Lung (tissue), 12 donors: ENCODE data around the gene MAP2K7. TPM values are rescaled to one million over a fixed set of nuclear protein-coding genes. Genes with fewer than 3 reads are reported as not detected.

Source experiments
- ATAC-seq: fragments of 200-7000 bp; cut with Tn5 transposase; one replicate; pipeline ENCODE4 v1.9.1; 2020; ENCODE audit warnings: moderate number of reproducible peaks; ENCODE audit not compliant: insufficient read depth, low FRiP score
- DNase-seq, 3 donors: peaks; one replicate each; pipeline ENCODE4 v3.0.0-alpha.2; 2013 to 2017
- H3K27ac ChIP-seq, 2 donors: one replicate each; pipeline ENCODE4 v1.5.1; 2013; ENCODE audit warnings: mild to moderate bottlenecking in 2 of 2, moderate library complexity in 2 of 2, control low read depth in 1 of 2, inconsistent platforms in 1 of 2, low read depth in 1 of 2, low read length in 1 of 2
- H3K27me3 ChIP-seq, 3 donors: one replicate each; pipeline ENCODE4 v1.5.1; 2013; ENCODE audit warnings: low read length in 2 of 3; ENCODE audit not compliant: control insufficient read depth in 3 of 3, insufficient read depth in 3 of 3
- H3K36me3 ChIP-seq, 4 donors: one replicate each; pipeline ENCODE4 v1.5.1; 2013; ENCODE audit warnings: low read length in 4 of 4, mild to moderate bottlenecking in 1 of 4, moderate library complexity in 1 of 4; ENCODE audit not compliant: control insufficient read depth in 4 of 4, insufficient read depth in 4 of 4
- H3K4me1 ChIP-seq, 5 donors: one replicate each; pipeline ENCODE4 v1.5.1; 2013; ENCODE audit warnings: low read length in 5 of 5, mild to moderate bottlenecking in 2 of 5, moderate library complexity in 1 of 5; ENCODE audit not compliant: control insufficient read depth in 5 of 5, insufficient read depth in 5 of 5
- H3K4me3 ChIP-seq: one replicate; pipeline ENCODE4 v1.5.1; 2013; ENCODE audit warnings: mild to moderate bottlenecking, control low read depth, moderate library complexity
- H3K9ac ChIP-seq, 2 donors: one replicate each; pipeline ENCODE4 v1.5.1; 2013; ENCODE audit warnings: low read length in 2 of 2, control low read depth in 1 of 2; ENCODE audit not compliant: insufficient read depth in 1 of 2
- H3K9me3 ChIP-seq, 4 donors: one replicate each; pipeline ENCODE4 v1.5.1; 2013; ENCODE audit warnings: low read length in 3 of 4, mild to moderate bottlenecking in 1 of 4, moderate library complexity in 1 of 4; ENCODE audit not compliant: control insufficient read depth in 4 of 4, insufficient read depth in 3 of 4
- WGBS, 2 donors: extraction: QIAGEN DNeasy Blood & Tissue Kit; methylation state at CpG; one replicate each; pipeline ENCODE4 v1.1.7; 2013; 5-methylcytosine and 5-hydroxymethylcytosine counted together
- polyA plus RNA-seq, 2 donors: library from polyadenylated mRNA; stranded (reverse); fragments of 200-250 nt; gene quantifications; one replicate each; pipeline ENCODE4 v1.2.1, GENCODE V29; 2013
- total RNA-seq, 2 donors: library from RNA; depleted of rRNA in 1 of 2; stranded (reverse); fragments of >200 nt in 1 of 2; gene quantifications; one replicate each; pipeline ENCODE4 v1.2.1, GENCODE V29; 2014 to 2021
- TF ChIP-seq, protein P1 (sequence below): IDR thresholded peaks from 2 replicates; pipeline ENCODE4 v1.5.1; 2012; ENCODE audit warnings: mild to moderate bottlenecking; ENCODE audit errors: control extremely low read depth, extremely low read depth
- donor health status: control.
- donor health status: control.
- donor health status: Bipolar disorder and iron deficiency.
- donor health status: healthy.
- donor health status: DM: yes; HTN: yes; CAD: no.

The MAP2K7 gene
- total and polyA plus RNA-seq, 4 donors: 17.8 to 41.7 (median 23.4) TPM

DNA sequence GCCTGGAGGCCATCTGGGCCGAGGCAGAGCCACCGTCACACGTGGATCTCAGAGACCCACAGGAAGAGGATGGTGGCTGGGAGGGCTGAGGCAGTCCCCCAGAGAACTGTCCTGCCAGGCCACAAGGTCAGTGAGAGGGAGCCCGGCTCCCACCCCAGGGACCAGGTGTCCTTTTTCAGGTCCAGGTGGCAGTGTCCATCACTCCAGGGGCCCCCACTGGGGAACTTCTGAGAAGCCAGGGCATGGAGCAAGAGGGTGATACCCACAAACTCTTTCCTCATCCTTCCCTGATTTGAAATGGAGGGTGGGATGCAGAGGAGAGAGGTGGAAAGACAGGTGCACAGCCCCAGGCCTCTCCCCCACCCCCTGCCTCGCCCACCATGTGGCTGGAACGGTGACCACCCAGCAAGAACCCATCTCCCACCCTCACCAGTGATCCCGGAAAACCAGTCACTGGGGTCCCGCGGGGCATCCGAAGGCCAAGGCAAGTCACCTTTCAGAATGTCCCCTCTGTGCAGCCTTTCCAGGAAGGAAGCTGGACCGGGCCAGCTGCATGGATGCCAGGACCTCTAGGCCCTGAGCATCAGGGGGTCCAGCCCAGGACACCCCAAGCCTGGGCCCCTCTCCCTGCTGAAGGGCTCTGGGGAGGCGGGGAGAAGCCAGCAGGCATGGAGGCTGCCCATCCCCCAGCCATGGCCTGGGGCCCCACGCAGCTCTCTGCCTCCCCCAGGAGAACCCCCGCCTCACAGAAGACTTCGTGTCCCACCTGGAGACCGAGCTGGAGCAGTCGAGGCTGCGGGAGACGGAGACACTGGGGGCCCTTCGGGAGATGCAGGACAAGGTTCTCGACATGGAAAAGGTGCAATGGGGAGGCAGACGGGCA, 43.6 kb upstream of the MAP2K7 start:
- no peak for ATAC-seq
- TF ChIP-seq, protein P1, sequence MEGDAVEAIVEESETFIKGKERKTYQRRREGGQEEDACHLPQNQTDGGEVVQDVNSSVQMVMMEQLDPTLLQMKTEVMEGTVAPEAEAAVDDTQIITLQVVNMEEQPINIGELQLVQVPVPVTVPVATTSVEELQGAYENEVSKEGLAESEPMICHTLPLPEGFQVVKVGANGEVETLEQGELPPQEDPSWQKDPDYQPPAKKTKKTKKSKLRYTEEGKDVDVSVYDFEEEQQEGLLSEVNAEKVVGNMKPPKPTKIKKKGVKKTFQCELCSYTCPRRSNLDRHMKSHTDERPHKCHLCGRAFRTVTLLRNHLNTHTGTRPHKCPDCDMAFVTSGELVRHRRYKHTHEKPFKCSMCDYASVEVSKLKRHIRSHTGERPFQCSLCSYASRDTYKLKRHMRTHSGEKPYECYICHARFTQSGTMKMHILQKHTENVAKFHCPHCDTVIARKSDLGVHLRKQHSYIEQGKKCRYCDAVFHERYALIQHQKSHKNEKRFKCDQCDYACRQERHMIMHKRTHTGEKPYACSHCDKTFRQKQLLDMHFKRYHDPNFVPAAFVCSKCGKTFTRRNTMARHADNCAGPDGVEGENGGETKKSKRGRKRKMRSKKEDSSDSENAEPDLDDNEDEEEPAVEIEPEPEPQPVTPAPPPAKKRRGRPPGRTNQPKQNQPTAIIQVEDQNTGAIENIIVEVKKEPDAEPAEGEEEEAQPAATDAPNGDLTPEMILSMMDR: no peak
- Histone ChIP-seq H3K9me3 (peaks cover 0 to 8% (median 0%) of the 10 kb centered on the region in 4 donors), H3K27ac (no peak overlapping the region), H3K4me3 (no peak overlapping the region), H3K4me1 (peaks cover 0 to 15% (median 0%) of the 10 kb centered on the region in 5 donors), H3K9ac (no peak overlapping the region), H3K27me3 (peaks cover 0 to 16% (median 0%) of the 10 kb centered on the region in 3 donors), H3K36me3 (peaks cover 0 to 5% (median 0%) of the 10 kb centered on the region in 4 donors)
- WGBS, 2 donors: 93 to 94% methylated on average over 20 to 22 of the region's 22 CpGs
- no peak for DNase-seq

DNA sequence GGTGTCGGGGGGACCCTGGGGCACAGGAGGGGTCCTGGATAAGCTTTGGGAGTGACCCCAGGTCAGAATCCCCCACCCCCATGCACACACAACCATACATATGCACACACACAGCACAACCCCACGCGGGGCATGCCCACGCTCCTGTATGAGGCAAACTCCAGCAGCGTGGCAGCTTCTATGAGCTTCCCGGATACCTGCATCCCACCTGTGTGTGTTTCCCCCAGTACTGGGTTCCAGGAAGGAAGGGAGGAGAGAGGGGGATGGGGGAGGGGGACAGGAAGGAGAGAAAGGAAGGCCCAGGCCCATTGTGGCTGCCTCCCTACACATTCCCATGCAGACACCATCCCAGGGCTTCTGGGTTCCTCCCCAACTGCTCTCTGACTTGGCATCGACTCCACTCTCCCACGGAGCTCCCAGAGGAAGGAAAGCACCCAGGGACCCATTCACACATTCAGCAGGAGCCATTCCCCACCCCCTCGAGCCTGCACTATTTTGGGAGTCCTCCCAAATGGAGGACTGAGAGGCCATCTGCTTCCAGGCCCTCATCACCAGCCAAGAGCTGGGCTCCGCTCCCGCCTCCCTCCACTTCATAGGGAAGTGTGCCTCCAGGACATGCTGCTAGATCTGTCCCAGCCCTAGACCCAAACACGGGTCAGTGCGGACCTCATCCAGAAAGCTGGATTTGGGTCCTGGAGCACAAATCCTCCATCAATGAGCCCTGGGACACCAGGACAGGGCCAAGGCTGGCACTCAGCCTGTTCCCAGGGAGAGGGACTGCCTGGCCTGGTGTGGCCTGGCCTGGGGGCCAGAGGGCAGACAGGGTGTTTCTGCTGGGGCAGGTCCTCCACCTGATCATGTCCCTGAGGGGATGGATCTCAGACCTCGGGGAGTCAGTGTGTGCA, 42.7 kb upstream of the MAP2K7 start:
- no peak overlapping the region for H3K9ac ChIP-seq

DNA sequence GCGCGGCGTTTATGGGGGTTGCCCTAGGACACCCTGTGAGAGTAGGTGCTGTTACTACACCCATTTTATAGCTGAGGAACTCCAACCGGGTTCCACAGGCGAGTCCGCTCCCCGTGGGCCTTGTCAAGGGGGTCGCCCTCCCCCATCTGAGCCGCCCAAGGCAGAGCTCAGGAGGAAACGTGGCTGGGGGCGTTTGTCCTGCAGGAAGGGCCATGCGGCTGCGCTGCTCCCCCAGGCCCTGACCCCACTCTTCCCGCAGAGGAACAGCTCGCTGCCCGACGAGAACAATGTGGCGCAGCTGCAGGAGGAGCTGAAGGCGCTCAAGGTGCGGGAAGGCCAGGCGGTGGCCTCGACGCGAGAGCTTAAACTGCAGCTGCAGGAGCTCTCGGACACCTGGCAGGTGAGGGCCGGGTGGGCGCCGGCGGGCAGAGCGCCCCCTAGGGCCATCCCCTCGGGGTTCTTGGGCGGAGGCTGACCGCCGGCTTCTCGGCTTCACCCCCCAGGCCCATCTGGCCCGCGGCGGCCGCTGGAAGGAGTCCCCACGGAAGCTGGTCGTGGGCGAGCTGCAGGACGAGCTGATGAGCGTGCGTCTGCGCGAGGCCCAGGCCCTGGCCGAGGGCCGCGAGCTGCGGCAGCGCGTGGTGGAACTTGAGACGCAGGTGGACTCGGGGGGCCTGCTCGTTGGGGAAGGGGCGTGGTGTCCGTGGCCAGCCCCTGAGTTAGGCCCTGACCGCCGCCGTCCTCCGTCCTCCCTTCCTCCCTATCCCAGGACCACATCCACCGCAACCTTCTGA, 41.9 kb upstream of the MAP2K7 start:
- peaks cover 0 to 15% (median 0%) of the 10 kb centered on the region in 5 donors for H3K4me1 ChIP-seq
- no peak for DNase-seq
- H3K9me3 ChIP-seq: peaks cover 0 to 8% (median 0%) of the 10 kb centered on the region in 4 donors
- no peak for ATAC-seq
- 23 to 41% methylated on average over 63 of the region's 63 CpGs for WGBS, 2 donors
- H3K9ac ChIP-seq: no peak overlapping the region
- no peak overlapping the region for H3K27ac ChIP-seq
- TF ChIP-seq, protein P1: no peak
- H3K27me3 ChIP-seq: peaks cover 0 to 18% (median 2%) of the 10 kb centered on the region in 3 donors
- H3K36me3 ChIP-seq: peaks cover 0 to 5% (median 0%) of the 10 kb centered on the region in 4 donors
- no peak overlapping the region for H3K4me3 ChIP-seq

More for the DNA sequence above, 42.7 kb upstream of the MAP2K7 start:
- no peak for DNase-seq
- peaks cover 0 to 15% (median 0%) of the 10 kb centered on the region in 5 donors for H3K4me1 ChIP-seq
- peaks cover 0 to 18% (median 0%) of the 10 kb centered on the region in 3 donors for H3K27me3 ChIP-seq
- peaks cover 0 to 5% (median 0%) of the 10 kb centered on the region in 4 donors for H3K36me3 ChIP-seq
- no peak overlapping the region for H3K27ac ChIP-seq
- H3K9me3 ChIP-seq: peaks cover 0 to 8% (median 0%) of the 10 kb centered on the region in 4 donors
- H3K4me3 ChIP-seq: no peak overlapping the region
- TF ChIP-seq, protein P1: no peak
- 80 to 81% methylated on average over 14 of the region's 14 CpGs for WGBS, 2 donors
- ATAC-seq: no peak
